SK-N-SH (cell line): ENCODE results near the gene TAF11. TPM values are rescaled to one million over a fixed set of nuclear protein-coding genes. Genes with fewer than 3 reads are reported as not detected.

ENCODE experiments used
- CTCF ChIA-PET: fragments of 300-600, 350-600 bp; formaldehyde crosslinking; extraction: SDS; loops from one replicate; lab custom pipeline; 2021; lab: Yijun Ruan, JAX
- POLR2A ChIA-PET: fragments of 350-600 bp; sonication (Branson Sonifier 250); formaldehyde crosslinking; extraction: SDS; loops from one replicate; lab custom pipeline; 2020; ENCODE audit warnings: antibody characterized with exemption, inconsistent platforms; lab: Yijun Ruan, JAX
- DNase-seq: peaks from one replicate; pipeline ENCODE4 v3.0.0; 2012
- H2AFZ ChIP-seq: fragments of 200-600 bp; sonication (generic); 2 replicates; pipeline ENCODE4 v1.8.1; 2016; ENCODE audit warnings: antibody characterized with exemption, mild to moderate bottlenecking, low read depth
- H3F3A ChIP-seq: fragments of 200-600 bp; sonication (generic); replicated peaks from 2 replicates; pipeline ENCODE3; 2016; ENCODE audit warnings: antibody characterized with exemption, mild to moderate bottlenecking; ENCODE audit not compliant: insufficient read depth
- H3K27ac ChIP-seq, 2 experiments: fragments of 200-500 bp in 1 of 2; fragments of 200-600 bp in 1 of 2; sonication (Bioruptor generic) in 1 of 2; sonication (generic), shearing (Covaris generic) in 1 of 2; 2 replicates each; pipeline versions ENCODE4 v1.5.1 to v1.6.1; 2014 to 2016; ENCODE audit warnings: low read depth in 2 of 2, inconsistent platforms in 1 of 2, low read length in 1 of 2, mild to moderate bottlenecking in 1 of 2, mixed read lengths in 1 of 2
- H3K27me3 ChIP-seq: fragments of 200-600 bp; sonication (generic), shearing (Covaris generic); 2 replicates; pipeline ENCODE4 v1.6.1; 2016; ENCODE audit warnings: mixed run types; ENCODE audit not compliant: insufficient read depth
- H3K36me3 ChIP-seq, 2 experiments: fragments of 200-500 bp in 1 of 2; fragments of 200-600 bp in 1 of 2; sonication (Bioruptor generic) in 1 of 2; sonication (generic) in 1 of 2; replicated peaks in 1 of 2; 2 replicates each; pipeline versions ENCODE3 to v1.5.1; 2014 to 2016; ENCODE audit warnings: low read length in 1 of 2, mild to moderate bottlenecking in 1 of 2; ENCODE audit not compliant: insufficient read depth in 2 of 2, control insufficient read depth in 1 of 2
- H3K4me1 ChIP-seq, 2 experiments: fragments of 200-500 bp in 1 of 2; fragments of 200-600 bp in 1 of 2; sonication (Bioruptor generic) in 1 of 2; sonication (generic), shearing (Covaris generic) in 1 of 2; 2 replicates each; pipeline versions ENCODE4 v1.5.1 to v1.6.1; 2014 to 2016; ENCODE audit warnings: low read depth in 1 of 2, low read length in 1 of 2, mixed run types in 1 of 2; ENCODE audit not compliant: insufficient read depth in 2 of 2, control insufficient read depth in 1 of 2
- H3K4me2 ChIP-seq: fragments of 200-600 bp; sonication (generic), shearing (Covaris generic); 2 replicates; pipeline ENCODE4 v1.6.1; 2017; ENCODE audit warnings: mixed run types
- H3K4me3 ChIP-seq, 2 experiments: fragments of 200-500 bp in 1 of 2; fragments of 200-600 bp in 1 of 2; sonication (Bioruptor generic) in 1 of 2; sonication (generic), shearing (Covaris generic) in 1 of 2; 2 replicates each; pipeline versions ENCODE4 v1.5.1 to v1.8.1; 2014 to 2016; ENCODE audit warnings: low read depth in 2 of 2, inconsistent platforms in 1 of 2, low read length in 1 of 2, mild to moderate bottlenecking in 1 of 2, mixed read lengths in 1 of 2, moderate library complexity in 1 of 2
- H3K79me2 ChIP-seq: fragments of 200-600 bp; sonication (generic); 2 replicates; pipeline ENCODE4 v1.8.1; 2017; ENCODE audit warnings: mild to moderate bottlenecking; ENCODE audit not compliant: insufficient read depth
- H3K9ac ChIP-seq: fragments of 200-600 bp; sonication (generic); 2 replicates; pipeline ENCODE4 v1.6.1; 2017; ENCODE audit warnings: mixed run types
- H3K9me2 ChIP-seq: fragments of 200-600 bp; sonication (generic); 2 replicates; pipeline ENCODE4 v1.6.1; 2017; ENCODE audit warnings: mixed run types
- H3K9me3 ChIP-seq: fragments of 200-600 bp; sonication (generic); 2 replicates; pipeline ENCODE4 v1.6.1; 2017; ENCODE audit warnings: mixed run types, mild to moderate bottlenecking, moderate library complexity
- H4K20me1 ChIP-seq: fragments of 200-600 bp; sonication (generic); 2 replicates; pipeline ENCODE4 v1.6.1; 2017; ENCODE audit warnings: mild to moderate bottlenecking, mixed run types; ENCODE audit not compliant: insufficient read depth
- EP300 ChIP-seq, 2 experiments: IDR thresholded peaks; 2 replicates each; pipeline versions ENCODE4 v1.4.0 to v1.6.1; 2012; ENCODE audit warnings: borderline replicate concordance in 1 of 2, low read depth in 1 of 2, low read length in 1 of 2
- FOSL2 ChIP-seq: IDR thresholded peaks from 2 replicates; pipeline ENCODE4 v1.4.0; 2012; ENCODE audit warnings: low read depth, mild to moderate bottlenecking, moderate library complexity, borderline replicate concordance
- GABPA ChIP-seq: IDR thresholded peaks from 2 replicates; pipeline ENCODE4 v1.4.0; 2012; ENCODE audit warnings: low read depth, mild to moderate bottlenecking
- JUND ChIP-seq: IDR thresholded peaks from 2 replicates; pipeline ENCODE4 v1.4.0; 2012
- MAX ChIP-seq: IDR thresholded peaks from 2 replicates; pipeline ENCODE4 v1.4.0; 2012; ENCODE audit warnings: low read depth
- MEF2A ChIP-seq: IDR thresholded peaks from 2 replicates; pipeline ENCODE4 v1.4.0; 2012; ENCODE audit warnings: low read depth, borderline replicate concordance
- NFIC ChIP-seq: IDR thresholded peaks from 2 replicates; pipeline ENCODE4 v1.4.0; 2012; ENCODE audit warnings: borderline replicate concordance
- POLR2AphosphoS5 ChIP-seq: IDR thresholded peaks from 2 replicates; pipeline ENCODE4 v1.6.1; 2012; ENCODE audit warnings: low read depth, low read length
- RAD21 ChIP-seq: IDR thresholded peaks from 2 replicates; pipeline ENCODE4 v1.6.1; 2012; ENCODE audit warnings: mild to moderate bottlenecking, low read length
- RCOR1 ChIP-seq: fragments of 150-350 bp; IDR thresholded peaks from 2 replicates; pipeline ENCODE4 v1.6.1; 2017; ENCODE audit warnings: antibody characterized with exemption, low read length
- RFX5 ChIP-seq: IDR thresholded peaks from 2 replicates; pipeline ENCODE4 v1.6.1; 2012; ENCODE audit warnings: mild to moderate bottlenecking, improper control_type of control experiment, low read length
- SIN3A ChIP-seq: IDR thresholded peaks from 2 replicates; pipeline ENCODE4 v1.6.1; 2012; ENCODE audit warnings: low read depth, mild to moderate bottlenecking, low read length, moderate library complexity, borderline replicate concordance
- TAF1 ChIP-seq: IDR thresholded peaks from 2 replicates; pipeline ENCODE4 v1.6.1; 2012; ENCODE audit warnings: low read depth, mild to moderate bottlenecking, low read length, moderate library complexity, borderline replicate concordance
- TCF12 ChIP-seq: IDR thresholded peaks from 2 replicates; pipeline ENCODE4 v1.4.0; 2012
- TEAD4 ChIP-seq: IDR thresholded peaks from 2 replicates; pipeline ENCODE4 v1.4.0; 2012; ENCODE audit warnings: mild to moderate bottlenecking, borderline replicate concordance; ENCODE audit not compliant: insufficient read depth
- YY1 ChIP-seq: IDR thresholded peaks from 2 replicates; pipeline ENCODE4 v1.4.0; 2012; ENCODE audit warnings: low read depth, mild to moderate bottlenecking
- WGBS: methylation state at CpG from one replicate; pipeline ENCODE4 v1.1.6; 2017; ENCODE audit warnings: low lambda C conversion rate; 5-methylcytosine and 5-hydroxymethylcytosine counted together
- polyA plus RNA-seq, 3 experiments: library from polyadenylated mRNA; depleted of rRNA; stranded (reverse); fragments of >200 nt; gene quantifications; 2 replicates each; pipeline ENCODE4 v1.2.3, GENCODE V29; 2012
- TF ChIP-seq, protein P1 (sequence below): IDR thresholded peaks from 2 replicates; pipeline ENCODE4 v1.6.1; 2012; ENCODE audit warnings: mild to moderate bottlenecking, low read depth, low read length, moderate library complexity
- TF ChIP-seq, protein P2 (sequence below): IDR thresholded peaks from 2 replicates; pipeline ENCODE4 v1.4.0; 2012; ENCODE audit warnings: low read depth, borderline replicate concordance
- TF ChIP-seq, protein P3 (sequence below): fragments of 150-350 bp; IDR thresholded peaks from 2 replicates; pipeline ENCODE4 v1.6.1; 2017; ENCODE audit warnings: antibody characterized with exemption, low read length, low read depth, borderline replicate concordance
- TF ChIP-seq, protein P4 (sequence below): IDR thresholded peaks from 2 replicates; pipeline ENCODE4; 2012

TAF11 gene
- polyA plus RNA-seq, 1 of the 3 experiments (the other 2 are of a cell fraction), result 21.8 TPM

DNA sequence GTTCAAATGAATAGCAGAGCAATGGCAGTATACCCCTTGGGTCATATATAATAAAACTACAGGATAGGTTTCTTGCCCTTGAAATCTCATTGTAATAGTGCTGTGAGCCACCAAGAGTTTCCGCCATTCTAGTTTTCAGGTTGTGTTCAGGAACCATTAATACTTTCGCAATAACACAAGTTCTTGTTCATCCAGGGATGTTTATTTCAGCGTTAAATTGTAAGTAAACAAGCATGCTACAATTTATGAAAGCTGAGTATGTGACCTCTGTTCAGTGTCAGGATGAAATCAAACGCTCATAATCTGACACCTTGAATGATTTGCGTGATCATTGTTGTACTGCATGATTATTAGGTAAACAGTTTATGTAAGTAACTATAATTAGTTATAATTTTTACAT is 24.0 kb upstream of the TAF11 start:
- Histone ChIP-seq H3K27me3 (no peaks in the 10 kb centered on the region), H2AFZ (no peak overlapping the region), H3K27ac (no peak overlapping the region), H3K9ac (no peak overlapping the region), H3K79me2 (peaks cover 36% of the 10 kb centered on the region; the same call in 1 of the 2 replicates), H3K9me3 (no peaks in the 10 kb centered on the region)
- no peak for DNase-seq
- POLR2A ChIA-PET, result interaction anchor here (0.6 kb wide), 1 partner anchor 24 kb away, joined by 3 read pairs; no protein-coding TSS in a partner anchor
- TF ChIP-seq TAF1 (no peak), MAX (no peak), EP300 (IDR thresholded peaks at IDR 0.05; ENCODE audit: borderline replicate concordance in 1 of 2, low read depth in 1 of 2, low read length in 1 of 2) (no peak), RAD21 (no peak), TCF12 (no peak), YY1 (no peak), NFIC (no peak), FOSL2 (no peak), TEAD4 (no peak)
- TF ChIP-seq, protein P1, sequence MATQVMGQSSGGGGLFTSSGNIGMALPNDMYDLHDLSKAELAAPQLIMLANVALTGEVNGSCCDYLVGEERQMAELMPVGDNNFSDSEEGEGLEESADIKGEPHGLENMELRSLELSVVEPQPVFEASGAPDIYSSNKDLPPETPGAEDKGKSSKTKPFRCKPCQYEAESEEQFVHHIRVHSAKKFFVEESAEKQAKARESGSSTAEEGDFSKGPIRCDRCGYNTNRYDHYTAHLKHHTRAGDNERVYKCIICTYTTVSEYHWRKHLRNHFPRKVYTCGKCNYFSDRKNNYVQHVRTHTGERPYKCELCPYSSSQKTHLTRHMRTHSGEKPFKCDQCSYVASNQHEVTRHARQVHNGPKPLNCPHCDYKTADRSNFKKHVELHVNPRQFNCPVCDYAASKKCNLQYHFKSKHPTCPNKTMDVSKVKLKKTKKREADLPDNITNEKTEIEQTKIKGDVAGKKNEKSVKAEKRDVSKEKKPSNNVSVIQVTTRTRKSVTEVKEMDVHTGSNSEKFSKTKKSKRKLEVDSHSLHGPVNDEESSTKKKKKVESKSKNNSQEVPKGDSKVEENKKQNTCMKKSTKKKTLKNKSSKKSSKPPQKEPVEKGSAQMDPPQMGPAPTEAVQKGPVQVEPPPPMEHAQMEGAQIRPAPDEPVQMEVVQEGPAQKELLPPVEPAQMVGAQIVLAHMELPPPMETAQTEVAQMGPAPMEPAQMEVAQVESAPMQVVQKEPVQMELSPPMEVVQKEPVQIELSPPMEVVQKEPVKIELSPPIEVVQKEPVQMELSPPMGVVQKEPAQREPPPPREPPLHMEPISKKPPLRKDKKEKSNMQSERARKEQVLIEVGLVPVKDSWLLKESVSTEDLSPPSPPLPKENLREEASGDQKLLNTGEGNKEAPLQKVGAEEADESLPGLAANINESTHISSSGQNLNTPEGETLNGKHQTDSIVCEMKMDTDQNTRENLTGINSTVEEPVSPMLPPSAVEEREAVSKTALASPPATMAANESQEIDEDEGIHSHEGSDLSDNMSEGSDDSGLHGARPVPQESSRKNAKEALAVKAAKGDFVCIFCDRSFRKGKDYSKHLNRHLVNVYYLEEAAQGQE, result no peak
- TF ChIP-seq, protein P2, sequence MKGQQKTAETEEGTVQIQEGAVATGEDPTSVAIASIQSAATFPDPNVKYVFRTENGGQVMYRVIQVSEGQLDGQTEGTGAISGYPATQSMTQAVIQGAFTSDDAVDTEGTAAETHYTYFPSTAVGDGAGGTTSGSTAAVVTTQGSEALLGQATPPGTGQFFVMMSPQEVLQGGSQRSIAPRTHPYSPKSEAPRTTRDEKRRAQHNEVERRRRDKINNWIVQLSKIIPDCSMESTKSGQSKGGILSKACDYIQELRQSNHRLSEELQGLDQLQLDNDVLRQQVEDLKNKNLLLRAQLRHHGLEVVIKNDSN, result no peak
- TF ChIP-seq, all 33 proteins: peak for 0
- 87% methylated on average over 5 of the region's 5 CpGs for WGBS
- Histone ChIP-seq H3K4me2 (no peak overlapping the region), H3K4me1 (peaks cover 0 to 25% of the 10 kb centered on the region in 2 experiments; a peak in 2 of 4 replicates), H3K4me3 (no peak overlapping the region), H3K36me3 (no peaks in the 10 kb centered on the region), H3F3A (no peaks in the 10 kb centered on the region), H3K9me2 (no peaks in the 10 kb centered on the region), H4K20me1 (peaks cover 23% of the 10 kb centered on the region)
- CTCF ChIA-PET, result no interaction called here

DNA sequence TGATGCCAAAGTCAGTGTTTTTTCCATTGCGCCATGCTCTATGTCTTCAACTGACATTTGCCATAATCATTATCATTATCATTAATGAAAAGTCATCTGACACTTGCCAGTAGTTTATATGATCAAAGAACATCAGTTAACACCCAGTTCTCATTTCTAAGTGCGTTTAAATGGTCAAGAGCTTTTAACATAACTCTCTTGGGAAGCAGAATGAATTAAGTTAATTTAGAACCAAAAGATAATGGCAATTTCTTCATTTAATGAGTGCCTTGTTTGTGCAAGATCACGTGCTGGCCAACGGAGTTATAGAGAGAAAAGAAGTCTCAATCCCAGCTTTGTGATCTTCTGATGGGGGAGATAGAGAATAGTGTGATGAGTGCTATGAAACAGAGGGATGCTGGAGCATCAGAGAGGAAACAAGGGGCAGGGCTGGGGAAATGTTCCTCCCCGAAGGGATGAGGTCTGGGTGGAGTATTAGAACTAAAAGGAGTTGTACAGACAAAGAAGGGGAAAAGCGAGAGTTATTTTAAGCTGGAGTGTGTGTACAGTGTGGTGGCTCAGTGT is 21.6 kb upstream of the TAF11 start:
- H3K9ac ChIP-seq, result no peak overlapping the region
- H3K4me1 ChIP-seq, result peaks cover 0 to 20% of the 10 kb centered on the region in 2 experiments; a peak in 2 of 4 replicates
- H3K9me3 ChIP-seq, result no peaks in the 10 kb centered on the region
- 77% methylated on average over 6 of the region's 6 CpGs for WGBS
- H3K9me2 ChIP-seq, result no peaks in the 10 kb centered on the region
- H3F3A ChIP-seq, result no peaks in the 10 kb centered on the region
- peaks cover 48% of the 10 kb centered on the region; the same call in 1 of the 2 replicates for H3K79me2 ChIP-seq
- H4K20me1 ChIP-seq, result peaks cover 23% of the 10 kb centered on the region
- TF ChIP-seq RCOR1, result no peak
- no peak for TF ChIP-seq EP300 (IDR thresholded peaks at IDR 0.05; ENCODE audit: borderline replicate concordance in 1 of 2, low read depth in 1 of 2, low read length in 1 of 2)
- TF ChIP-seq, protein P3, sequence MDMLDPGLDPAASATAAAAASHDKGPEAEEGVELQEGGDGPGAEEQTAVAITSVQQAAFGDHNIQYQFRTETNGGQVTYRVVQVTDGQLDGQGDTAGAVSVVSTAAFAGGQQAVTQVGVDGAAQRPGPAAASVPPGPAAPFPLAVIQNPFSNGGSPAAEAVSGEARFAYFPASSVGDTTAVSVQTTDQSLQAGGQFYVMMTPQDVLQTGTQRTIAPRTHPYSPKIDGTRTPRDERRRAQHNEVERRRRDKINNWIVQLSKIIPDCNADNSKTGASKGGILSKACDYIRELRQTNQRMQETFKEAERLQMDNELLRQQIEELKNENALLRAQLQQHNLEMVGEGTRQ, result no peak
- TF ChIP-seq YY1, result no peak
- TF ChIP-seq, protein P4, sequence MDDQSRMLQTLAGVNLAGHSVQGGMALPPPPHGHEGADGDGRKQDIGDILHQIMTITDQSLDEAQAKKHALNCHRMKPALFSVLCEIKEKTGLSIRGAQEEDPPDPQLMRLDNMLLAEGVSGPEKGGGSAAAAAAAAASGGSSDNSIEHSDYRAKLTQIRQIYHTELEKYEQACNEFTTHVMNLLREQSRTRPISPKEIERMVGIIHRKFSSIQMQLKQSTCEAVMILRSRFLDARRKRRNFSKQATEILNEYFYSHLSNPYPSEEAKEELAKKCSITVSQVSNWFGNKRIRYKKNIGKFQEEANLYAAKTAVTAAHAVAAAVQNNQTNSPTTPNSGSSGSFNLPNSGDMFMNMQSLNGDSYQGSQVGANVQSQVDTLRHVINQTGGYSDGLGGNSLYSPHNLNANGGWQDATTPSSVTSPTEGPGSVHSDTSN, result no peak
- TF ChIP-seq GABPA, result no peak
- no peak for TF ChIP-seq JUND
- TF ChIP-seq RFX5, result no peak
- TF ChIP-seq MEF2A, result no peak
- TF ChIP-seq SIN3A, result no peak
- TF ChIP-seq POLR2AphosphoS5, result no peak
- no peak for TF ChIP-seq MAX
- TF ChIP-seq RAD21, result no peak
- TF ChIP-seq, all 33 proteins: peak for 0
- H3K36me3 ChIP-seq, result peaks cover 0 to 6% of the 10 kb centered on the region in 2 experiments
- ChIA-PET POLR2A (no interaction called here), CTCF (interaction anchor here (1.3 to 1.4 kb wide), 2 partner anchors 9 to 39 kb away, joined by 3 to 4 read pairs; no protein-coding TSS in a partner anchor)
- no peak overlapping the region for H3K4me2 ChIP-seq
- H3K27ac ChIP-seq, result no peak overlapping the region
- H3K4me3 ChIP-seq, result no peak overlapping the region
- no peak overlapping the region for H2AFZ ChIP-seq
- no peaks in the 10 kb centered on the region for H3K27me3 ChIP-seq
- DNase-seq, result no peak
